K562 (cell line): ENCODE data around the gene HOXB3. TPM values are rescaled to one million over a fixed set of nuclear protein-coding genes. Genes with fewer than 3 reads are reported as not detected.

Experiments used
- CXXC5 ChIP-seq: fragments of 250-450 bp; sonication (Bioruptor Pico); IDR thresholded peaks from 2 replicates; pipeline ENCODE4 v1.8.0; 2022; ENCODE audit warnings: inconsistent platforms, mild to moderate bottlenecking, moderate library complexity
- FOXA3 ChIP-seq, 2 experiments: fragments of 450-650 bp in 1 of 2; sonication (generic) in 1 of 2; formaldehyde crosslinking; IDR thresholded peaks in 1 of 2; conservative IDR thresholded peaks in 1 of 2; 2 replicates each; pipeline versions ENCODE4 v1.4.0 to v1.8.0; 2020 to 2022; ENCODE audit warnings: mild to moderate bottlenecking in 2 of 2, missing genetic modification reagents in 1 of 2
- FOXK2 ChIP-seq, 2 experiments: fragments of 450-650 bp; IDR thresholded peaks in 1 of 2; conservative IDR thresholded peaks in 1 of 2; 2 replicates each; pipeline ENCODE4 v1.6.1; 2016; ENCODE audit warnings: low read depth in 2 of 2, mild to moderate bottlenecking in 1 of 2
- KDM1A ChIP-seq, 2 experiments: fragments of 450-650 bp; IDR thresholded peaks; 2 replicates each; pipeline ENCODE4 v1.6.1; 2016; ENCODE audit warnings: mild to moderate bottlenecking in 2 of 2
- MECOM ChIP-seq: fragments of 250-450 bp; sonication (Bioruptor Pico); IDR thresholded peaks from 2 replicates; pipeline ENCODE4 v1.8.0; 2022; ENCODE audit warnings: inconsistent platforms
- NFIC ChIP-seq: fragments of 450-650 bp; IDR thresholded peaks from 2 replicates; pipeline ENCODE4 v1.6.1; 2017; ENCODE audit warnings: mild to moderate bottlenecking, inconsistent platforms
- NFRKB ChIP-seq: fragments of 450-650 bp; IDR thresholded peaks from 2 replicates; pipeline ENCODE4 v1.6.1; 2016; ENCODE audit warnings: low read depth
- polyA plus RNA-seq, 8 experiments: library from polyadenylated mRNA; depleted of rRNA in 4 of 8; stranded (reverse) in 5 of 8; unstranded in 3 of 8; fragments of >200 nt; fragmentation: Nextera tagmentation in 2 of 8; fragmentation: Illumina TruSeq in 1 of 8; extraction: Ambion mirVana in 2 of 8; extraction: Trizol in 1 of 8; gene quantifications; 2 replicates each; pipeline versions ENCODE4 v1.2.1 to v1.2.3, GENCODE V29; 2011 to 2014; ENCODE audit warnings: inconsistent platforms in 1 of 8, missing spikeins in 1 of 8
- total RNA-seq, 7 experiments: library from RNA; depleted of rRNA in 6 of 7; stranded (reverse); fragments of >200 nt in 6 of 7; fragmentation: Illumina TruSeq in 2 of 7; extraction: Trizol in 2 of 7; gene quantifications; 2 replicates each; pipeline versions ENCODE4 v1.2.1 to v1.2.3, GENCODE V29; 2011 to 2021; ENCODE audit warnings: low replicate concordance in 1 of 7
- TF ChIP-seq, protein P1 (sequence below): fragments of 450-650 bp; conservative IDR thresholded peaks from 2 replicates; pipeline ENCODE4 v1.6.1; 2016; ENCODE audit warnings: missing genetic modification characterization, low read depth, mild to moderate bottlenecking, control low read depth, missing compliant biosample characterization
- TF ChIP-seq, protein P2 (sequence below): sonication (generic); formaldehyde crosslinking; IDR thresholded peaks from 2 replicates; pipeline ENCODE4 v1.8.0; 2023; ENCODE audit warnings: mild to moderate bottlenecking, missing genetic modification reagents
- TF ChIP-seq, protein P3 (sequence below): sonication (generic); formaldehyde crosslinking; IDR thresholded peaks from 2 replicates; pipeline ENCODE4 v1.8.1; 2022; ENCODE audit warnings: missing genetic modification reagents
- TF ChIP-seq, protein P4 (sequence below): fragments of 450-650 bp; IDR thresholded peaks from 2 replicates; pipeline ENCODE4 v1.6.1; 2017; ENCODE audit warnings: antibody characterized with exemption, mild to moderate bottlenecking
- TF ChIP-seq, protein P5 (sequence below): fragments of 200-800 bp; sonication (Bioruptor generic); IDR thresholded peaks from 2 replicates; pipeline ENCODE4 v1.6.1; 2017; ENCODE audit warnings: missing genetic modification characterization, missing compliant biosample characterization
- TF ChIP-seq, protein P6 (sequence below): fragments of 450-650 bp; IDR thresholded peaks from 2 replicates; pipeline ENCODE4 v1.6.1; 2016; ENCODE audit warnings: mild to moderate bottlenecking

HOXB3 gene
- total and polyA plus RNA-seq, 9 of the 15 experiments (the other 6 are each of a cell fraction or from before 2014, with no cell fraction given): 2.4 to 41.3 (median 20.2) TPM

DNA sequence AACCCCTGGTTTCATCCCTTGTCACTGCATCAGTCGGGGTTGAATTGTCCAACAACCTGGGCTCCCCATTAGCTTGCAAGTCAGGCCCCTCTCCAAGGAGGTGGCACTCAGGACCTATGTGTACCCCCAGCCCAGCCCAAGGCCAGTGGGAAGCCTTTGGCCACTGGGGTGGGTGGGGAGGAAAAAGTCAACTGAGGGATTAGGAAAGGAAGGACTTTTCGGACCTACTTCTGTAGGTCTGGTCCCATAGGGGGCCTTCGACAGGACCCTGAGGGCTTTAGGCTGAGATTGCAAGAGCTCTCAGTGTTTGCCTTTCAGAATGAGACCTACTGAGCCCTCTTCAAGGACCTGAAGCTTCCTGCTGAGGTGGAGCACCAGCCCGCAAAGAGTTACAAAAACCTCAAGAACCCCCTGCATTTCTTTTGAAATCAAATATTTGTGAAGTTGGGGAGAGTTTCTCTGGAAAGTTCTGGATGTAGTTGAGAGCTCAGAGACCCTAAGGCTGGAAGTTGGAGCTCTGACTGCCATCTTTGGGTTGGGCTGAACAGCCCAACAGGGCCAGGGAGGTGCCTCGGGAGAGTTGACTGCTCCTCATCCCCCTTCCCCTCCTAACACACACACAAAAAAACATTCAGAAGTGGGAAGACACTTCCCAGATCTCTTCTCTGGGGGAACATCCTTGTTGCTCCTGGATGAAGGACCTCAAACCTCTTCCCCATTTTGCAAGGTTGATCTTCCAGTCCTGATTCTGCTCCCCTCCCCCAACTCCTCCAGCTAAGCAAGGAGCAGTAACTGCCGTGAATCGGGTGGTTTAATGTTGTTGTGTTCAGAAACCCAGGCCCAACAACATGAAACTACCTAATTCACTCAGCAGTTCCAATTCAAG lies 41.9 kb upstream of the HOXB3 start (continued):
- TF ChIP-seq, protein P1, sequence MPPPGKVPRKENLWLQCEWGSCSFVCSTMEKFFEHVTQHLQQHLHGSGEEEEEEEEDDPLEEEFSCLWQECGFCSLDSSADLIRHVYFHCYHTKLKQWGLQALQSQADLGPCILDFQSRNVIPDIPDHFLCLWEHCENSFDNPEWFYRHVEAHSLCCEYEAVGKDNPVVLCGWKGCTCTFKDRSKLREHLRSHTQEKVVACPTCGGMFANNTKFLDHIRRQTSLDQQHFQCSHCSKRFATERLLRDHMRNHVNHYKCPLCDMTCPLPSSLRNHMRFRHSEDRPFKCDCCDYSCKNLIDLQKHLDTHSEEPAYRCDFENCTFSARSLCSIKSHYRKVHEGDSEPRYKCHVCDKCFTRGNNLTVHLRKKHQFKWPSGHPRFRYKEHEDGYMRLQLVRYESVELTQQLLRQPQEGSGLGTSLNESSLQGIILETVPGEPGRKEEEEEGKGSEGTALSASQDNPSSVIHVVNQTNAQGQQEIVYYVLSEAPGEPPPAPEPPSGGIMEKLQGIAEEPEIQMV (tag): 0 out of 2 replicates have a peak, but pooled peaks have one; percentile 8
- TF ChIP-seq FOXA3 (CRISPR knock-in tag; conservative IDR thresholded peaks at IDR 0.05 in 1 of 2, IDR thresholded peaks at IDR 0.05 in 1 of 2) (no peak), NFRKB (peak; percentile 79), KDM1A (IDR thresholded peaks at IDR 0.05) (no peak), NFIC (no peak), FOXK2 (conservative IDR thresholded peaks at IDR 0.05 in 1 of 2, IDR thresholded peaks at IDR 0.05 in 1 of 2; ENCODE audit: low read depth in 2 of 2) (0 out of 4 replicates have a peak, but pooled peaks of 1 of the 2 experiments have one; percentile 25), CXXC5 (CRISPR knock-in tag) (0 out of 2 replicates have a peak, but pooled peaks have one; percentile 24), MECOM (CRISPR knock-in tag) (0 out of 2 replicates have a peak, but pooled peaks have one; percentile 25)
- TF ChIP-seq, protein P2, sequence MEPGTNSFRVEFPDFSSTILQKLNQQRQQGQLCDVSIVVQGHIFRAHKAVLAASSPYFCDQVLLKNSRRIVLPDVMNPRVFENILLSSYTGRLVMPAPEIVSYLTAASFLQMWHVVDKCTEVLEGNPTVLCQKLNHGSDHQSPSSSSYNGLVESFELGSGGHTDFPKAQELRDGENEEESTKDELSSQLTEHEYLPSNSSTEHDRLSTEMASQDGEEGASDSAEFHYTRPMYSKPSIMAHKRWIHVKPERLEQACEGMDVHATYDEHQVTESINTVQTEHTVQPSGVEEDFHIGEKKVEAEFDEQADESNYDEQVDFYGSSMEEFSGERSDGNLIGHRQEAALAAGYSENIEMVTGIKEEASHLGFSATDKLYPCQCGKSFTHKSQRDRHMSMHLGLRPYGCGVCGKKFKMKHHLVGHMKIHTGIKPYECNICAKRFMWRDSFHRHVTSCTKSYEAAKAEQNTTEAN (CRISPR knock-in tag): no peak
- TF ChIP-seq, protein P3, sequence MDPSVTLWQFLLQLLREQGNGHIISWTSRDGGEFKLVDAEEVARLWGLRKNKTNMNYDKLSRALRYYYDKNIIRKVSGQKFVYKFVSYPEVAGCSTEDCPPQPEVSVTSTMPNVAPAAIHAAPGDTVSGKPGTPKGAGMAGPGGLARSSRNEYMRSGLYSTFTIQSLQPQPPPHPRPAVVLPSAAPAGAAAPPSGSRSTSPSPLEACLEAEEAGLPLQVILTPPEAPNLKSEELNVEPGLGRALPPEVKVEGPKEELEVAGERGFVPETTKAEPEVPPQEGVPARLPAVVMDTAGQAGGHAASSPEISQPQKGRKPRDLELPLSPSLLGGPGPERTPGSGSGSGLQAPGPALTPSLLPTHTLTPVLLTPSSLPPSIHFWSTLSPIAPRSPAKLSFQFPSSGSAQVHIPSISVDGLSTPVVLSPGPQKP (CRISPR knock-in tag): no peak
- TF ChIP-seq, protein P4, sequence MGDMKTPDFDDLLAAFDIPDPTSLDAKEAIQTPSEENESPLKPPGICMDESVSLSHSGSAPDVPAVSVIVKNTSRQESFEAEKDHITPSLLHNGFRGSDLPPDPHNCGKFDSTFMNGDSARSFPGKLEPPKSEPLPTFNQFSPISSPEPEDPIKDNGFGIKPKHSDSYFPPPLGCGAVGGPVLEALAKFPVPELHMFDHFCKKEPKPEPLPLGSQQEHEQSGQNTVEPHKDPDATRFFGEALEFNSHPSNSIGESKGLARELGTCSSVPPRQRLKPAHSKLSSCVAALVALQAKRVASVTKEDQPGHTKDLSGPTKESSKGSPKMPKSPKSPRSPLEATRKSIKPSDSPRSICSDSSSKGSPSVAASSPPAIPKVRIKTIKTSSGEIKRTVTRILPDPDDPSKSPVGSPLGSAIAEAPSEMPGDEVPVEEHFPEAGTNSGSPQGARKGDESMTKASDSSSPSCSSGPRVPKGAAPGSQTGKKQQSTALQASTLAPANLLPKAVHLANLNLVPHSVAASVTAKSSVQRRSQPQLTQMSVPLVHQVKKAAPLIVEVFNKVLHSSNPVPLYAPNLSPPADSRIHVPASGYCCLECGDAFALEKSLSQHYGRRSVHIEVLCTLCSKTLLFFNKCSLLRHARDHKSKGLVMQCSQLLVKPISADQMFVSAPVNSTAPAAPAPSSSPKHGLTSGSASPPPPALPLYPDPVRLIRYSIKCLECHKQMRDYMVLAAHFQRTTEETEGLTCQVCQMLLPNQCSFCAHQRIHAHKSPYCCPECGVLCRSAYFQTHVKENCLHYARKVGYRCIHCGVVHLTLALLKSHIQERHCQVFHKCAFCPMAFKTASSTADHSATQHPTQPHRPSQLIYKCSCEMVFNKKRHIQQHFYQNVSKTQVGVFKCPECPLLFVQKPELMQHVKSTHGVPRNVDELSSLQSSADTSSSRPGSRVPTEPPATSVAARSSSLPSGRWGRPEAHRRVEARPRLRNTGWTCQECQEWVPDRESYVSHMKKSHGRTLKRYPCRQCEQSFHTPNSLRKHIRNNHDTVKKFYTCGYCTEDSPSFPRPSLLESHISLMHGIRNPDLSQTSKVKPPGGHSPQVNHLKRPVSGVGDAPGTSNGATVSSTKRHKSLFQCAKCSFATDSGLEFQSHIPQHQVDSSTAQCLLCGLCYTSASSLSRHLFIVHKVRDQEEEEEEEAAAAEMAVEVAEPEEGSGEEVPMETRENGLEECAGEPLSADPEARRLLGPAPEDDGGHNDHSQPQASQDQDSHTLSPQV: peak; percentile 85
- TF ChIP-seq, protein P5, sequence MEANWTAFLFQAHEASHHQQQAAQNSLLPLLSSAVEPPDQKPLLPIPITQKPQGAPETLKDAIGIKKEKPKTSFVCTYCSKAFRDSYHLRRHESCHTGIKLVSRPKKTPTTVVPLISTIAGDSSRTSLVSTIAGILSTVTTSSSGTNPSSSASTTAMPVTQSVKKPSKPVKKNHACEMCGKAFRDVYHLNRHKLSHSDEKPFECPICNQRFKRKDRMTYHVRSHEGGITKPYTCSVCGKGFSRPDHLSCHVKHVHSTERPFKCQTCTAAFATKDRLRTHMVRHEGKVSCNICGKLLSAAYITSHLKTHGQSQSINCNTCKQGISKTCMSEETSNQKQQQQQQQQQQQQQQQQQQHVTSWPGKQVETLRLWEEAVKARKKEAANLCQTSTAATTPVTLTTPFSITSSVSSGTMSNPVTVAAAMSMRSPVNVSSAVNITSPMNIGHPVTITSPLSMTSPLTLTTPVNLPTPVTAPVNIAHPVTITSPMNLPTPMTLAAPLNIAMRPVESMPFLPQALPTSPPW (CRISPR knock-in tag): no peak
- TF ChIP-seq, protein P6, sequence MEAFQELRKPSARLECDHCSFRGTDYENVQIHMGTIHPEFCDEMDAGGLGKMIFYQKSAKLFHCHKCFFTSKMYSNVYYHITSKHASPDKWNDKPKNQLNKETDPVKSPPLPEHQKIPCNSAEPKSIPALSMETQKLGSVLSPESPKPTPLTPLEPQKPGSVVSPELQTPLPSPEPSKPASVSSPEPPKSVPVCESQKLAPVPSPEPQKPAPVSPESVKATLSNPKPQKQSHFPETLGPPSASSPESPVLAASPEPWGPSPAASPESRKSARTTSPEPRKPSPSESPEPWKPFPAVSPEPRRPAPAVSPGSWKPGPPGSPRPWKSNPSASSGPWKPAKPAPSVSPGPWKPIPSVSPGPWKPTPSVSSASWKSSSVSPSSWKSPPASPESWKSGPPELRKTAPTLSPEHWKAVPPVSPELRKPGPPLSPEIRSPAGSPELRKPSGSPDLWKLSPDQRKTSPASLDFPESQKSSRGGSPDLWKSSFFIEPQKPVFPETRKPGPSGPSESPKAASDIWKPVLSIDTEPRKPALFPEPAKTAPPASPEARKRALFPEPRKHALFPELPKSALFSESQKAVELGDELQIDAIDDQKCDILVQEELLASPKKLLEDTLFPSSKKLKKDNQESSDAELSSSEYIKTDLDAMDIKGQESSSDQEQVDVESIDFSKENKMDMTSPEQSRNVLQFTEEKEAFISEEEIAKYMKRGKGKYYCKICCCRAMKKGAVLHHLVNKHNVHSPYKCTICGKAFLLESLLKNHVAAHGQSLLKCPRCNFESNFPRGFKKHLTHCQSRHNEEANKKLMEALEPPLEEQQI: no peak
